Measurements from ENCODE around the gene CCL5. TPM values are rescaled to one million over a fixed set of nuclear protein-coding genes. Genes with fewer than 3 reads are reported as not detected.

The CCL5 gene
- total and polyA plus RNA-seq, 7 donors: 1.8 to 15.5 (median 2.9) TPM; not detected in 1

DNA sequence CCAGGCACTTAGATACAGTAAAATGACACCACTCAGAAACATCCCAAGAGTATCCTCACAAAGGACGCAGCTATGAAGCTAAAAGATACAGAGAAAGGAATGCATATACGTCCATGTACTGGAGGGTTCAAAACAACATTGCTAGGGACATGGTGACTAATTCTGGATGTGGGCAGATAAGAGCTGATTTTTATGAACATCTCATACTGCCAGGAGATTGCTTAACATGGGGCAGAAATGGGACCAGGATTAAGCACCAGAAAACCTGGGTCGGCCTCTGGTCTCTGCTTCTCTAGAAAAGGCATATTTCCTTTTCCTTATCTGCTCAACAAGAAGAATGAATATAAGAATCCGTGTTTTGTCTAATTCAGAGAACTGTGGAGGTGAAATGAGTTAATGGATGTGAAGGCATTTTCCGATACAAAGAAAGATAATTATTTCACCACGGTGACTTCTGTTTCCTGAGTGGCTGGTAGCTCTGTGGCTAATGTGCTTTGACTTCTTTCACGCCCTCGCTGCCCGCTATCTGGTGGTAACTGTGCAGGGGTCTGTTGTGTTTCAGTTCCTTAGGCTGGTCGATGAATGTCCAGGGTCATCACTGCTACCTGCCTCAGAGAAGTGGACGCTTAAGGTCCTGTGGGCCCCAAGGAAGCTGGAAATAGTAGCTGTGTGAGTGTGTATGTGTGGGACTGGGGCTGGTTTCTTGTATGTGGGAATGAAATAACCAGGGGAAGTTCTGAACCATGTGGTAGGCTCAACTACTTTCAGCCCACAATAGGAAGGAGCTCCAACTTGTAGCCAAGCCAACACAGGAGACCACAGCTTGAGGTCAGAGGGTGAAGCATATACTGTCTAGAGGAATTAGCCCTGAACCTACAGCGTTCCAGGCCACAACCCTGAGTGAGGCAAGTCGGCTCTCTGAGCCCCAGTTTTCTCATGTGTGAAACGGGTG lies 15.8 kb upstream of the CCL5 start:
- H3K4me3 ChIP-seq: no peak overlapping the region
- DNase-seq: no peak
- 67 to 89% methylated on average over 14 of the region's 14 CpGs for WGBS, 2 donors
- no peak for TF ChIP-seq EP300 (IDR thresholded peaks at IDR 0.05)
- TF ChIP-seq, protein P1, sequence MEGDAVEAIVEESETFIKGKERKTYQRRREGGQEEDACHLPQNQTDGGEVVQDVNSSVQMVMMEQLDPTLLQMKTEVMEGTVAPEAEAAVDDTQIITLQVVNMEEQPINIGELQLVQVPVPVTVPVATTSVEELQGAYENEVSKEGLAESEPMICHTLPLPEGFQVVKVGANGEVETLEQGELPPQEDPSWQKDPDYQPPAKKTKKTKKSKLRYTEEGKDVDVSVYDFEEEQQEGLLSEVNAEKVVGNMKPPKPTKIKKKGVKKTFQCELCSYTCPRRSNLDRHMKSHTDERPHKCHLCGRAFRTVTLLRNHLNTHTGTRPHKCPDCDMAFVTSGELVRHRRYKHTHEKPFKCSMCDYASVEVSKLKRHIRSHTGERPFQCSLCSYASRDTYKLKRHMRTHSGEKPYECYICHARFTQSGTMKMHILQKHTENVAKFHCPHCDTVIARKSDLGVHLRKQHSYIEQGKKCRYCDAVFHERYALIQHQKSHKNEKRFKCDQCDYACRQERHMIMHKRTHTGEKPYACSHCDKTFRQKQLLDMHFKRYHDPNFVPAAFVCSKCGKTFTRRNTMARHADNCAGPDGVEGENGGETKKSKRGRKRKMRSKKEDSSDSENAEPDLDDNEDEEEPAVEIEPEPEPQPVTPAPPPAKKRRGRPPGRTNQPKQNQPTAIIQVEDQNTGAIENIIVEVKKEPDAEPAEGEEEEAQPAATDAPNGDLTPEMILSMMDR (IDR thresholded peaks at IDR 0.05): no peak
- TF ChIP-seq POLR2AphosphoS5 (IDR thresholded peaks at IDR 0.05): no peak
- no peak for TF ChIP-seq POLR2A (IDR thresholded peaks at IDR 0.05)
- no peaks in the 10 kb centered on the region for H3K9me3 ChIP-seq
- H3K27me3 ChIP-seq: no peaks in the 10 kb centered on the region
- H3K27ac ChIP-seq: no peak overlapping the region
- no peaks in the 10 kb centered on the region for H3K4me1 ChIP-seq
- intact Hi-C loops (cut with DNase I): no loop called here
- H3K36me3 ChIP-seq: no peaks in the 10 kb centered on the region

DNA sequence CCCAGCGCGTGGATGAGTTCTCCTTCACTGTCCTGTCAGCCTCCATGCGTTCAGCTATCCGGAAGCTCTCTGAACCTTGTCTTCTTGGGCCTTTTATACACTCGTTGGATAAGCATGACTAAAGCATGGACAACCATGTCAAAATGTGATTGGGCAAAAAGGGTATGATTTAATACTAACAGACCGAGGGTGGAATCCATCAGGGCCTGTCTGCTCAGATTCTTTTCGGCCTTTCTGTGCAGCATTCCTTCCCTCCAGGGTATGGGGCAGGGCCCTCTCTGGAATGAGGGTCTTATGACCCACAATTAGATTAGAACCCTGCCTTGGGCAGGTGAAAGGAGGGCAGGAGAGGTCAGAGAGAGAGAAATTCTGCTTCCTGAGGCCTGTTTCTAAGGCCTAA lies 14.0 kb upstream of the CCL5 start:
- no peak overlapping the region for H3K4me3 ChIP-seq
- no peaks in the 10 kb centered on the region for H3K36me3 ChIP-seq
- no peaks in the 10 kb centered on the region for H3K9me3 ChIP-seq
- no peak overlapping the region for H3K27ac ChIP-seq
- H3K4me1 ChIP-seq: no peaks in the 10 kb centered on the region
- intact Hi-C loops (cut with DNase I): no loop called here
- no peak for DNase-seq
- TF ChIP-seq POLR2A (IDR thresholded peaks at IDR 0.05) (no peak), EP300 (IDR thresholded peaks at IDR 0.05) (no peak), POLR2AphosphoS5 (IDR thresholded peaks at IDR 0.05) (no peak)
- TF ChIP-seq, protein P1 (IDR thresholded peaks at IDR 0.05): no peak
- 93 to 94% methylated on average over 7 of the region's 7 CpGs for WGBS, 2 donors
- H3K27me3 ChIP-seq: no peaks in the 10 kb centered on the region

DNA sequence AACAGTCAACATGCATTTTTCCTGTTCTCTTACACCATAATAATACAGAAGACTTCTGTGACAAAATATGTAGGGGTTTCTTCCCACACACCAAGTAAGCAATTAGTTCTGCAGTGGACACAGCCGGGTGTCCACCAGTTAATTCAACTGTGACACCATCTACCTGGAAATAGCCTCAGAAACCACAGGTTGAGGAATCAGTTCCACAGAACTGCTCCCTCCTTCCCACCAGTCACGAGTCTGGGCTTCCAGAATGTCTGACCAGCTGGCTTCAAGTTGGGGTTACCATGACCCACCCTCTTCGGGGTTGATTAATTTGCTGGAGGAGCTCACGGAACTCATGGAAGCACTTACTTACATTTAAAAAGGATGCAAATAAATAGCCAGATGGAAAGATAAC lies 13.6 kb upstream of the CCL5 start:
- Histone ChIP-seq H3K27me3 (no peaks in the 10 kb centered on the region), H3K4me1 (no peaks in the 10 kb centered on the region), H3K27ac (no peak overlapping the region), H3K9me3 (no peaks in the 10 kb centered on the region), H3K4me3 (no peak overlapping the region), H3K36me3 (no peaks in the 10 kb centered on the region)
- WGBS, 2 donors: 94 to 97% methylated on average over 4 of the region's 4 CpGs
- no peak for DNase-seq
- intact Hi-C loops (cut with DNase I): no loop called here
- TF ChIP-seq POLR2AphosphoS5 (IDR thresholded peaks at IDR 0.05) (no peak), EP300 (IDR thresholded peaks at IDR 0.05) (no peak), POLR2A (IDR thresholded peaks at IDR 0.05) (no peak)
- TF ChIP-seq, protein P1 (IDR thresholded peaks at IDR 0.05): no peak

DNA sequence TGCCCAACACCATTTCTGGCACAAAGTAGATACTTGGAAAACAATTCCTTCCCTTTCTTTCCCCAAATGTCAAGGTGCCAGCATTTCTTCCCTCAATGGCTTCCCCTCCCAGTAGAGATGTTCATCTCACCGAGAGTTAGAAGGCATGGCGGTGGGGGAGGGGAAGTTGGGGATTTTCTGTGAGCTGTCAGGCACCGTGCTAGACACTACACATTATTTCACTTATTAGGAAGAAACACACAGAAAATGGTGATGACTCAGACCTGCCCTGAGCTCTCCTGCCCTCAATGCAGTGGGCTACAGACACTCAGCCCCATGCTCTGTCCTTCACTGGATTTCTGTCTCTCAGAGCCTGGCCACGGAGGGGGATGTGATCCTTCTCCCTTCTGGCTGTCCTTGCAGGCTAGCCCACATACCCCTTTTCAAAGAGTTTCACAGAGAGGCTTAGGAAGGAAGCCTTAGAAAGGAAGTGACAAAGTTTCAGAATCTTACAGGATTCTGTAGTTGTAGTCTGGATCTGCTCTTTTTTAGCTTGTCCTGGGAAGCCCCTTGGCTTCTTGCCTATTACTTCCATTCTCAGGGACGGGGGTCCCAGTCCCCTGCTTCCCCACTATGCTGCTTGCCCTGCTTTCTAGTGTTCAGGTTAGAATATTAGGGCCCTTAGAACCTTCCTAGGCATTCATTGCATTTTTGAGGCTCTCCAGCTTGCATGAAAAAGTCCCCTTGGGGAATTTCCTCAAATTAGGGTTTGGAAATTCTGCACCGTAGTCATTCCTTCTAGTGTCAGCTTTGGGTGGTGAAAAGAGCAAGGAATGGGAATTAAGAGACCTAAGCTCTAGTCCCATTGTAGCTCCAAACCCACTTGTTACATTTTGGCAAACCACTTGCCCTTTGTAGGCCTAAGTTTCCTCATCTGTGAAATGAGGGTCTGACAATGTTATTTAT lies 12.2 kb upstream of the CCL5 start:
- TF ChIP-seq EP300 (IDR thresholded peaks at IDR 0.05): no peak
- TF ChIP-seq, protein P1 (IDR thresholded peaks at IDR 0.05): no peak
- TF ChIP-seq POLR2AphosphoS5 (IDR thresholded peaks at IDR 0.05): no peak
- TF ChIP-seq POLR2A (IDR thresholded peaks at IDR 0.05): no peak
- DNase-seq: no peak
- no peak overlapping the region for H3K27ac ChIP-seq

More for the DNA sequence above, 12.2 kb upstream of the CCL5 start:
- H3K4me1 ChIP-seq: no peaks in the 10 kb centered on the region
- H3K9me3 ChIP-seq: no peaks in the 10 kb centered on the region
- H3K4me3 ChIP-seq: no peak overlapping the region
- 56 to 69% methylated on average over 6 of the region's 6 CpGs for WGBS, 2 donors
- H3K27me3 ChIP-seq: no peaks in the 10 kb centered on the region
- intact Hi-C loops (cut with DNase I): no loop called here
- H3K36me3 ChIP-seq: no peaks in the 10 kb centered on the region

Data from sigmoid colon (tissue), 7 donors.